T1000 (cell line): ENCODE data around the gene PPM1D.

Experiments
- DNase-seq: peaks from one replicate; lab custom pipeline; 2025; ENCODE audit warnings: mixed read lengths; lab: John Stamatoyannopoulos, UW

Gene PPM1D

DNA sequence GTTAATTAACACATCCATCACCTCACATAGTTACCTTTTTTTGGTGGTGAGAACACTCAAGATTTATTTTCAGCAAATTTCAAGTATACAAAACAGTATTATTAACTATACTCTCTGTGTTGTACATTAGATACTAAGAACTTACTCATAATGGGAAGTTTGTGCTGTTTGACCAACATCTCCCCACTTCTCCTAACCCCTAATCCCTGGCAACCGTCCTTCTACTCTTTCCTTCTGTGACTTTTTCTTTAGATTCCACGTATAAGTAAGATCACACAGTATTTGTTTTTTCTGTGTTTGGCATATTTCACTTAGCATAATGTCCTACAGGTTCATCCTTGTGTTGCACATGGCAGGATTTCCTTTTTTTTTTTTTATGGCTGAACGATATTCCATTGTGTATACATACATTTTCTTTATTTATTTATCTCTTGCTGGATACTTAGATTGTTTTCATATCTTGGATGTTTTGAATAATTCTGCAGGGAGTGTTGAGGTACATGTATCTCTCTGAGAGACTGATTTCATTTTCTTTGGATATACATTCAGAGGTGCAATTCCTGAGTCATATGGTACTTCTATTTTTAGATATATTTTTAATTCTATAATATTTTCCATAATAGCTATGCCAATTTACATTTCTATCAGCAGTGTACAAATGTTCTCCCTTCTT, 19.0 kb downstream of the PPM1D start:
- no peak for DNase-seq

DNA sequence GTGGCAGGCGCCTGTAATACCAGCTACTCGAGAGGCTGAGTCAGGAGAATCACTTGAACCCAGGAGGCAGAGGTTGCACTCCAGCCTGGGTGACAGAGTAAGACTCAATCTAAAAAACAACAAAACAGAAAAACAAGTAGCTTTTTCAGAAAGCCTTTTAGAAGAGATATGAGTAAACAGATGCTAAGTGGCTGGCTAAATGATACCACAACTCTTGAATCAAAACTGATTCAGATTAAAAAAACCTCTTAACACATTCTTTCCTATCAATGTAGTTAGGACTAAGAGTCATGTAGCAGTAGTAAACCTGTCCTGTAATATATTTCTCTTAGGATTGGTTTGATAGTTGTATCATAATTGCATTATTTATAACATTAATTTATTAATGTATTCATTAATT, 23.0 kb downstream of the PPM1D start:
- no peak for DNase-seq

DNA sequence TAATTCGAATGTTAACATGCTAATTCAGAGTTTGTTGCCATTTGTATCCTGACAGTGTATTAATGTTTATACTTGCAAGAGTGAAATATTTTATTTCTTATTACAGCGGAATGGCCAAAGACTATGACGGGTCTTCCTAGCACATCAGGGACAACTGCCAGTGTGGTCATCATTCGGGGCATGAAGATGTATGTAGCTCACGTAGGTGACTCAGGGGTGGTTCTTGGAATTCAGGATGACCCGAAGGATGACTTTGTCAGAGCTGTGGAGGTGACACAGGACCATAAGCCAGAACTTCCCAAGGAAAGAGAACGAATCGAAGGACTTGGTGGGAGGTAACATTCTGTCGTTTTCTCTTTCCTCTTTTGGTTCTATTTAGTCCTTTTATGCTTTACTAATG, 23.4 kb downstream of the PPM1D start:
- no peak for DNase-seq

DNA sequence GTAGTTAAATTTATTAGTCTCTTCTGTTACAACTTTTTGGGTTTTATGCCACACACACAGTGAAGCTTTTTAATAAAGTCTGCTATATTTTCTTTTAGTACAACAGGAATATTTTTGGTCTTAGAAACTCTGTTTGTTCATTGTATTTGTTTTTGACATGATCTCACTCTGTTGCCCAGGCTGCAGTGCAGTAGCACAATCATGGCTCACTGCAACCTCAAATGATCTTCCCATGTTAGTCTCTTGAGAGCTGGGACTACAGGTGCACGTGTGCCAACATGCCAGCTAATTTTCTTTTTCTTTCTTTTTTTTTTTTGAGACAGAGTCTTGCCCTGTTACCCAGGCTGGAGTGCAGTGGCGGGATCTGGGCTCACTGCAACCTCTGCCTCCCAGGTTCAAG, 27.1 kb downstream of the PPM1D start:
- DNase-seq = no peak

DNA sequence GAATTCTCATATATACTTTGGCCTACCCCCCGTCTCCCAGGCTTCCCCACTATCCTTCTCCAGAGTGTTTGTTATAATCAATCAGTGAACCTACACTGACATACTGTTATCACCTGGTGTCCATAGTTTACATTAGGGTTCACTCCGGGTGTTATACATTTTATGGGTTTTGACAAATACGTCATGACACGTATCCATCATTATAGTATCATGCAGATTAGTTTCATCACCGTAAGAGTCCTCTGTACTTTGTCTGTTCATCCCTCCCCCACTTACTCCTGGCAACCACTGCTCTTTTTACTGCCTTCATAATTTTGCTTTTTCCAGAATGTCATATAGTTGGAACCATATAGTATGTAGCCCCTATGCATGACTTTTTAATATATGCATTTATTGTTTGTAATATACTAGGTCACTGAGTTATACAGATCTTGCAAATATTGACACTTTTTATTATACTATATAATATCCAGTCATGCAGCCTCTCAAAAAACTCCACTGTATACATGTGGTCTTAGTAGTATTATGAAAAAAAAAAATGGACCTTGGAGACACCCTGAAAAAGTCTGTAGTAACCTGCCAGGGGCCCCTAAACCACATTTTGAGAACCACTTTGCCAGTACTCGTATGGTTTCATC, 28.4 kb downstream of the PPM1D start:
- DNase-seq = no peak

DNA sequence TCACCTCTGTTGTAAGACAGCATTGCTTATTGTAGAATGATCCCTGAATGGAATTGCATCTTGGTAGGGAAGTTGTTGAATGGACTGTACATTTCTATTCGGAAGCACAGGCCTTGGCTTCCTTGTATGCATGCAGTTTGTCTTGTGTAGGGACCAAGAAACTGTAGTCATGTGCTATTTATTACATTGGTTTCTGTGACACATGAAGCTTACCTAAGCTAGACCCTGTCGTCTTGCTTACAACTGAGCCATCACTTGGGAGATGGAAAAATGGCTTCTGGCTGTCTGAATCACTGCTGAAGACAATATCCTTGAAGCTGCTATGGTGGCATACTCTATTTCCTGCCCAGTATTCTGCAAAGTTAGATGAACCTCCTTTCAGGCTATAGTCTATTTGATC, 29.1 kb downstream of the PPM1D start:
- no peak for DNase-seq

DNA sequence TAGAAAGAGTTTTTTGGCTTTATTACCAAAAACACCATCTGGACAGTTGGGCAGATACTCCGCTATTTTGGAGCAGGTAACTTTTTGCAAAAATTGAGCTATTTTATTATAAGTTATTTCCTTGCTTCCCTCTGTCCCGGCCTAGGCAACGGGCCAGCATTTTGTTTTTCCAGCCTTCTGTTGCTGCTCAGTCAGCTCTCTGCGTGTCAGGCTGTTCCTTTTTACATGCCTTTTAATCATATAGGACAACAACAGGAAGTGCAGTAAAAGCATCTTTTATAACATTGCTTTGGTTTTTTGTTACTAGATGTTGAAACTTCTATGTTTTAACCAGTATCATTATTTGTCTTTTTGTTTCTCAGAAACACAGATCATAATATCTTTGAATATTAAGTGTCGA, 30.4 kb downstream of the PPM1D start:
- DNase-seq = no peak

DNA sequence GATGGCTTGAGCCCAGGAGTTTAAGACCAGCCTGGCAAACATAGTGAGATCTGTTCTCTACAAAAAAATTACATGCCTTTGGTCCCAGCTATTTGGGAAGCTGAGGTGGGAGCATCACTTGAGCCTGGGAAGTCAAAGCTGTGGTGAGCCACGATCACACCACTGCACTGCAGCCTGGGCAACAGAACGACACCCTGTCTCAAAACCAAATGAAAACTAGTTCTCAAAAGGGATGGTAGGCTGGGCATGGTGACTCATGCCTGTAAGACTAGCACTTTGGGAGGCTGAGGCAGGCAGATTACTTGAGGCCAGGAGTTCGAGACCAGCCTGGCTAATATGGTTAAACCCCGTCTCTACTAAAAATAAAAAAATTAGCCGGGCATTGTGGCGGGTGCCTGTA, 31.1 kb downstream of the PPM1D start:
- DNase-seq = no peak

DNA sequence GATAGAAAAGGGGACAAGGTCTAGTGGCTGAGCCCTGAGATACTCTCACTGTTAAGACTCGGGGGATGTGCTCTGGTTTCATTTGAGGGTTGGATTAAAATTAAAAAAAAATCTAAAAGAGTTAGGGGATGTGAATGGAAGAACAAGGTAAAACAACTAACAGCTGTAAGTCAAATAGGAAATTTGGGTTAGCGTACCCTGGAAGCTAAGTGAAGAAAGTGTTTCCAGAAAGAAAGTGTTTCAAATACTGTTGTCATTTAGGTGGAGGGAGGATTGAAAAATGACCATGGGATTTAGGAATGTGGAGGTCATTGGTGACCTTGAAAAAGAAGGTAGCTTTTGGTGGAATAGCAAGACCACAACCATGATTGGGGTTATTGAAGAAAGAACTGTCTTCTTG, 37.7 kb downstream of the PPM1D start:
- no peak for DNase-seq

DNA sequence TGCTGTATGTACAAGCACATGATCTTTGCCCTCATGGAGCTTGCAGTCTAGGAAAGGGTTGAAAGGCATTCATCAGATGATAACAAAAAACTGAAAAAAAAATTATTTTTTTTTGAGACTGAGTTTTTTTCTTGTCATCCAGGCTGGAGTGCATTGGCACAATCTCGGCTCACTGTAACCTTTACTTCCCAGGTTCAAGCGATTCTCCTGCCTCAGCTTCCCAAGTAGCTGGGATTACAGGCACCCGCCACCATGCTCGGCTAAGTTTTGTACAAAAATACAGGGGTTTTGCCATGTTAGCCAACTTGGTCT, 39.0 kb downstream of the PPM1D start:
- DNase-seq = no peak

DNA sequence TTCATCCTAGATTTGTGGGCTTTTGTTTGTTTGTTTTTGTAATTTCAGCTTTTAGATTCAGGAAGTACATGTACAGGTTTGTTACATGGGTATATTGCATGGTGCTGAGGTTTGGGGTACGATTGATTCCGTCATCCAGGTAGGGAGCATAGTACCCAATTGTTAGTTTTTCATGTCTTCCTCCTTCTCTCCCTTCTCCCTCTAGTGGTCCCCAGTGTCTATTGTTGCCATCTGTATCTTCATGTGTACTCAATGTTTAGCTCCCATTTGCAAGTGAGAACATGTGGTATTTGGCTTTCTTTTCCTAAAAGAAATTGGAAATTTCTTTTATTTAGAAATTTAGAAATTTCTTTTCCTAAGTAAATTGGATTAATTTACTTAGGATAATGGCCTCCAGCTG, 40.5 kb downstream of the PPM1D start:
- no peak for DNase-seq

DNA sequence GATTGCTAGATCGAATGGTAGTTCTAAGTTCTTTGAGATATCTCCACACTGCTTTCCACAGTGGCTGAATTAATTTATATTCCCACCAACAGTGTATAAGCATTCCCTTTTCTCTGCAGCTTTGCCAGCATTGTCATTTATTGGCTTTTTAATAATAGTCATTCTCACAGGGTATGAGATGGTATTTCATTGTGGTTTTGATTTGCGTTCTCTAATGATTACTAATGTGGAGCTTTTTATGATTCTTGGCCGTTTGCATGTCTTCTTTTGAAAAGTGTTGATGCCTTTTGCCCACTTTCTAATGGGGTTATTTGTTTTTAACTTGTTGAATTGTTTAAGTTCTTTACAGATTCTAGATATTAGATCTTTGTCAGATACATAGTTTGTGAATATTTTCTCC, 41.1 kb downstream of the PPM1D start:
- no peak for DNase-seq

DNA sequence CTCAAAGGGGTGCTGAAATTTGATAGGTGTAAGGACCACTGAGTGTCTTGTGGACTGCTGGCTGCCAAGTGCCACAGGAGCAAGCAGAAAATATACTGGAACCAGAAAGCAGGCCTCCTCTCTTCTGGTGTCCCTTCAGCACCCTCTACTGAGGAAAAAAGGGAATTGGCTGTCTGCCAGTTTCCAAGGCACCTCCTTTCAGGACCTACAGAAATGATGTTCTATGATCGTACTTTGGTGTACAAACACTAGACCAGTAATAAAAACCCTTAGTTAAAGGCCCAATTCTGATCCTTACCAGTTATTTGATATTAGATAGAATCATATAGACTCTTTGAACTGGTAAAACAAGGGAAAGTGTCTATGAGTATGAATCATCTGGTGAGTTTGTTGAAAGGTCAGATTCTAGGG, 41.8 kb downstream of the PPM1D start:
- peak; percentile 41 for DNase-seq

DNA sequence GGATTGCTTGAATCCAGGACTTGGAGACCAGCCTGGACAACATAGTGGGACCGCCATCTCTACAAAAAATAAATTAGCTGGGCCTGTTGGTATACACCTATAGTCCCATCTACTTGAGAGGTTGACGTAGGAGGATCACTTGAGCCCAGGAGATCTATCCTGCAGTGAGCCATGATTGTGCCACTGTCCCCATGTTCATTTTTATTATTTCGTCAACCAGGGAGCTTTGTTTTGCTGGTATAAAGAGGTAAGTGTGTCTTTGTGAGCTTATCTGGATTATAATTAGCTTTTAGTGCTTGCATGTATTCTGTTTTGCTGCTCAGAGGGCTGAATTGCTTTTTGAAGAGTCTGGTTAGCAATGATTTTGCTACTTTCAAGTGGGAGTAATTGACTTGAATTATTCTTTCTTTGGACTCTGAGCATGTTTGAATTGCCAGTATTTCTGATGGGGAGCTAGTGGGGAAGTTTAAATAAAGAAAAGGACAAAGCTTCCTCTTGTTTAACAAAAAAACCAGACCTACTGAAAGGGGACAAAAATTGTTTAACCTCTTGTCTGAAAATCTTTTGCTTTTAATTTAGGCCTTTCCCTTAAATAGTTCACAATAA, 46.0 kb downstream of the PPM1D start:
- DNase-seq = no peak

DNA sequence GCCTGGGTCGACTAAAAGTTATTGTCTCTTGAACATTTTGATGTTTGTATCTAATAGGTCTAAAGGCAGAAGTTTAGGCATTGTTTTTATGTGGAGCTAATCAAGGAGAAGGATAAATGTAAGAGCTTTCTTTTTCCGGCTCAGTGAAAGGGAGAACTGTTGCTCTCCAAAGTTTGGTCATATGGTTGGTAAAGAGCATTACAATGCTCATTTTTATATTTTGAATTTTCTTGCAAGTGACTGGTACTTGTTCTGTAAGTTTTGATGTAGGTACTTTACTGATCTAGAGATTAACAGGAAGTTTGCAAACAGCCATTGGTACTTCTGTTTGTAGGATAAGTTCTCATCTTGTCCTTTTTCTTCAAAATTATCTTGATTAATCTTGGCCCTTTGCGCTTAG, 46.7 kb downstream of the PPM1D start:
- no peak for DNase-seq

DNA sequence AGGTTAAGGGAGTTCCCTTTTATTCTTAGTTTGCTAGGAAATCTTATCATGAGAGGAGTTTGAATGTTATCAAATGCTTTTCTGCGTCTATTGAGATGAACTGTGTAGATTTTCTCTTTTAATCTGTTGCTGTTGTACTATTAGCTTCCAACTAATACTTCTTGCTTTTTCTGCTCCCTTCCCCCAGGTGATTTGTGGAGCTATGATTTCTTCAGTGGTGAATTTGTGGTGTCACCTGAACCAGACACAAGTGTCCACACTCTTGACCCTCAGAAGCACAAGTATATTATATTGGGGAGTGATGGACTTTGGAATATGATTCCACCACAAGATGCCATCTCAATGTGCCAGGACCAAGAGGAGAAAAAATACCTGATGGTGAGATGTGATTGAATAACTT, 47.7 kb downstream of the PPM1D start:
- DNase-seq = no peak

DNA sequence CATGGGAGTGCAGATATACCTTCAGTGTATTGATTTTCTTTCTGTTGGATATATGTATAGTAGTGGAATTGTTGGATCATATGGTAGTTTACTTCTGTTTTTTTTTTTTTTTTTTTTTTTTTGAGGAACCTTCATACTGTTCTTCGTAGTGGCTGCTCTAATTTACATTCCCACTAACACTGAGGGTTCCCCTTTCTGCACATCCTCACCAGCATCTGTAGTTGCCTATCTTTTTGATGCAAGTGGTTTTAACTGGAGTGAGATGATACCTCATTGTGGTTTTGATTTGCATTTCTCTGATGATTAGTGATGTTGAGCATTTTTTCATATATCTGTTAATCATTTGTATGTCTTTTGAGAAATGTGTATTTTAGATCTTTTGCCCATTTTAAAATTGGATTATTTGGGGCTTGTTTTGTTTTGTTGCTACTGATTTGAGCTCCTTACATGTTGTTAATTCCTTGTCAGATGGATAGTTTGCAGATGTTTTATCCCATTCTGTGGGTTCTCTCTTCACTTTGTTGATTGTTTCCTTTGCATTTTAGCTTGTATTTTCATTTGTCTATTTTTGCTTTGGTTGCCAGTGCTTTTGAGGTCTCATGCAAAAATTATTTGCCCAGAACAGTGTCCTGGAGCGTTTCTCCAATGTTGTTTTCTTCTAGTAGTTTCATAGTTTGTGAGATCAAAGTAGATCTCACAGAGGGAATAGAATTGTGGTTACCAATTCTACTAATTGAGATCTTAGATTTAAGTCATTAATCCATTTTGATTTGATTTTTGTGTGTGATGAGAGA, 52.7 kb downstream of the PPM1D start:
- no peak for DNase-seq

DNA sequence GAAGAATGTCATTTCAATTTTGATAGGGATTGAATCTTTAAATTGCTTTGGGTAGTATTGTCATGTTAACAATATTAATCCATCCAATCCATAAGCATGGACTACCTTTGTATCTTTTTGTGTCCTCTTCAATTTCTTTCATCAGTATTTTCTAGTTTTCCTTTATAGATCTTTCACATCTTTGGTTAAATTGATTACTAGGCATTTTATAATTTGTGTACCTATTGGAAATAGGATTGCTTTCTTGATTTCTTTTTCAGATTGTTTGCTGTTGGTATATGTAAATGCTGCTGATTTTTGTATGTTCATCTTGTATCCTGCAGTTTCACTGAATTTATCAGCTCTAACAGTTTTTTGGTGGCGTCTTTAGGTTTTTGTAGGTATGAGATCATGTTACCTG, 53.6 kb downstream of the PPM1D start:
- DNase-seq = no peak

DNA sequence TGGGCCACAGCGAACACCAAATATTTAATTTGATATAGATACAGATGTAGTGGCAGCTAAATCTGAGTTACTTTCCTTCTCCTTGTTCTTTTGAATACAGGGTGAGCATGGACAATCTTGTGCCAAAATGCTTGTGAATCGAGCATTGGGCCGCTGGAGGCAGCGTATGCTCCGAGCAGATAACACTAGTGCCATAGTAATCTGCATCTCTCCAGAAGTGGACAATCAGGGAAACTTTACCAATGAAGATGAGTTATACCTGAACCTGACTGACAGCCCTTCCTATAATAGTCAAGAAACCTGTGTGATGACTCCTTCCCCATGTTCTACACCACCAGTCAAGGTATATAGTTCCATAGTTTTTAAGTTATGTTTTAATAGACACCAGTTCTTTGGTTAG, 56.5 kb downstream of the PPM1D start:
- no peak for DNase-seq

DNA sequence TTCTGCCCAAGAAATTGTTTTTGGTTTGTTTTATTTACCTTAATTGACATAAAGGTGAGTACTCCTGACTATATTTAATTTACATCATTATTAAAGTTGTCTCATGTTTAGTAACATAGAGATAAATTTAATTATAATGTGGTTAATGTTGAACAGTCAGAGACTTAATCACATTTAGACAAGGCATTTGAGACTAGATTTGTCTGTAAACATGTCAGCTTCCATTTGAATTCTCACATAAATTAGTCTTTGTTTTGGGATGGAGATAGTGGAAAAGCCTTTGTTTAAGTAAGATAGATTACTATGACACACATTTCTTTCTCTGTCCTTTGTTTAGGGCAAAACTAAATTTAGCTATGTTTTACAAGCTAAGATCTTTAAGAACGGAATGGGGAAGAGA, 59.2 kb downstream of the PPM1D start:
- DNase-seq = no peak

DNA sequence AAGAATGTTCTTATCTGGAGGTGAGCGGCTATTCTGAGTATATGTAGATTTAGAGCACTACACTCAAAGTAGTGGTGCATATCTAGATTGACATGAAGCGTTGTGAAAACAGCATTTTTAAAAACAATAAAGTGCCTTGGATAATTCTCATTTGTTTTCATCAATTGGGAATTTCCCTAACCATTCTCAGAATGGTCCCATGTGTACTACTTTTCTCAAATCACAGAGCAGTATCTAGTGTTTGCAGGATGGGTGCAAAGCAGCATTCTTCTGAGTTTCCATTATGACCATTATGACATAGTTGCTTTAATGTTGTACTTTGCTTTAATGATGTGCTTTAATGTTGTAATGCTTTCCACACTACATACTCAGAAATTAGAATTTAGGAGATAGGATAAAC, 61.5 kb downstream of the PPM1D start:
- DNase-seq = no peak

DNA sequence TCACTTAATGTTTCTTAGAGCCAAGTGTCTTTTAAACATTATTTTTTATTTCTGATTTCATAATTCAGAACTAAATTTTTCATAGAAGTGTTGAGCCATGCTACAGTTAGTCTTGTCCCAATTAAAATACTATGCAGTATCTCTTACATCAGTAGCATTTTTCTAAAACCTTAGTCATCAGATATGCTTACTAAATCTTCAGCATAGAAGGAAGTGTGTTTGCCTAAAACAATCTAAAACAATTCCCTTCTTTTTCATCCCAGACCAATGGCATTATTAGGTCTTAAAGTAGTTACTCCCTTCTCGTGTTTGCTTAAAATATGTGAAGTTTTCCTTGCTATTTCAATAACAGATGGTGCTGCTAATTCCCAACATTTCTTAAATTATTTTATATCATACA, 64.0 kb downstream of the PPM1D start:
- no peak for DNase-seq

DNA sequence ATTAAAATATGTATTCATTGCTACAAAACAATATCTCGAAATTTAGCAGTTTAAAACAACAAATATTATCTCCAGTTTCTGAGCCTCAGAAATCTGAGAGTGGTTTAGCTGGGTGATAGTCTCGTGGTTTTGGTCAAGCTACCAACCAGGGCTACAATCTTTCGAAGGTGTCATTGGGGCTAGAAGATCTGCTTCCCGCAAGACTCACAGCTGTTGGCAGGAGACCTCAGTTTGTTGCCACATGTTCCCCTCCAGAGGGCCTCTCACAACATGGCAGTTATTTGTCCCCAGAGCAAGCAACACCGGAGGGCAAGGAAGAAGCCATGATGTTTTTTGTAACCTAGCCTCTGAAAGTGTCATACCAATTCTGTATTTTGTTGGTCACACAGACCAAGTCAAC, 65.6 kb downstream of the PPM1D start:
- no peak for DNase-seq
